ENCODE data around the gene RNF138. TPM values are rescaled to one million over a fixed set of nuclear protein-coding genes. Genes with fewer than 3 reads are reported as not detected.
"Not testable (repeated sequence)": the region's sequence is repeated elsewhere in the genome, so short reads cannot be mapped to it uniquely, and the experiment has no call there.

The RNF138 gene
- total RNA-seq, 1 donor from 2014 or later, result 22.2 TPM

- ATAC-seq, result peak; percentile 98
- intact Hi-C loops (cut with DNase I), result no loop called here
- DNase-seq (ENCODE audit: low spot score), result peak; percentile 86
Observed at GRCh38 chr18:32158108-32158624, 66.5 kb downstream of the RNF138 start.

GRCh38 chr18:32158631-32159030 lies 67.0 kb downstream of the RNF138 start:
- ATAC-seq; intact Hi-C loops (cut with DNase I); DNase-seq (ENCODE audit: low spot score): not testable (repeated sequence)

- intact Hi-C loops (cut with DNase I), result loop anchor here (5.0 to 10.0 kb wide), 2 partner anchors 104 to 397 kb away; no protein-coding TSS in a partner anchor
- ATAC-seq, result no peak
- DNase-seq (ENCODE audit: low spot score), result no peak
Observed at GRCh38 chr18:32160547-32160946, 68.9 kb downstream of the RNF138 start.

- ATAC-seq (no peak), DNase-seq (ENCODE audit: low spot score) (no peak)
- intact Hi-C loops (cut with DNase I), result loop anchor here (10.0 kb wide), 1 partner anchor 97 kb away; no protein-coding TSS in a partner anchor
Observed at GRCh38 chr18:32167980-32168730, 76.5 kb downstream of the RNF138 start.

- ATAC-seq (no peak), DNase-seq (ENCODE audit: low spot score) (no peak)
- intact Hi-C loops (cut with DNase I), result no loop called here
Observed at GRCh38 chr18:32173654-32174053, 82.0 kb downstream of the RNF138 start.

GRCh38 chr18:32174719-32175118 lies 83.0 kb downstream of the RNF138 start:
- ATAC-seq (no peak), DNase-seq (ENCODE audit: low spot score) (no peak)
- intact Hi-C loops (cut with DNase I), result no loop called here

GRCh38 chr18:32175265-32175664 lies 83.6 kb downstream of the RNF138 start:
- ATAC-seq (no peak), DNase-seq (ENCODE audit: low spot score) (no peak)
- intact Hi-C loops (cut with DNase I), result no loop called here

- DNase-seq (ENCODE audit: low spot score); intact Hi-C loops (cut with DNase I); ATAC-seq: not testable (repeated sequence)
Observed at GRCh38 chr18:32176745-32177144, 85.1 kb downstream of the RNF138 start.

- no peak for DNase-seq (ENCODE audit: low spot score)
- intact Hi-C loops (cut with DNase I), result no loop called here
- no peak for ATAC-seq
Observed at GRCh38 chr18:32177530-32177929, 85.9 kb downstream of the RNF138 start.

Other genes starting within 250 kb of the RNF138 start
- 53.2 TPM for gene TRAPPC8, start 148.7 kb upstream of the RNF138 start, total RNA-seq
- 8.5 TPM for gene RNF125, start 73.0 kb upstream of the RNF138 start, total RNA-seq
- gene MEP1B, start 98.2 kb downstream of the RNF138 start, total RNA-seq, result not detected

All from sciatic nerve (tissue), 2 donors.